ENCODE results near the gene BCOR. TPM values are rescaled to one million over a fixed set of nuclear protein-coding genes. Genes with fewer than 3 reads are reported as not detected.

Gene BCOR
- total RNA-seq, 1 donor from 2014 or later, result 74.6 TPM

GRCh38 chrX:40108162-40108958 lies 10.6 kb upstream of the BCOR start:
- Mint-ChIP-seq H3K9me3 (no peaks in the 10 kb centered on the region), H3K27me3 (ENCODE audit: low read depth) (peaks cover 3% of the 10 kb centered on the region), H3K4me3 (ENCODE audit: low read depth) (peak overlapping the region; percentile 51), H3K36me3 (ENCODE audit: low read depth) (no peaks in the 10 kb centered on the region), H3K4me1 (ENCODE audit: low read depth) (peaks cover 16% of the 10 kb centered on the region), H3K27ac (no peak overlapping the region)
- intact Hi-C loops (cut with micrococcal nuclease), result no loop called here
- no peak for DNase-seq (ENCODE audit: low spot score)

DNA sequence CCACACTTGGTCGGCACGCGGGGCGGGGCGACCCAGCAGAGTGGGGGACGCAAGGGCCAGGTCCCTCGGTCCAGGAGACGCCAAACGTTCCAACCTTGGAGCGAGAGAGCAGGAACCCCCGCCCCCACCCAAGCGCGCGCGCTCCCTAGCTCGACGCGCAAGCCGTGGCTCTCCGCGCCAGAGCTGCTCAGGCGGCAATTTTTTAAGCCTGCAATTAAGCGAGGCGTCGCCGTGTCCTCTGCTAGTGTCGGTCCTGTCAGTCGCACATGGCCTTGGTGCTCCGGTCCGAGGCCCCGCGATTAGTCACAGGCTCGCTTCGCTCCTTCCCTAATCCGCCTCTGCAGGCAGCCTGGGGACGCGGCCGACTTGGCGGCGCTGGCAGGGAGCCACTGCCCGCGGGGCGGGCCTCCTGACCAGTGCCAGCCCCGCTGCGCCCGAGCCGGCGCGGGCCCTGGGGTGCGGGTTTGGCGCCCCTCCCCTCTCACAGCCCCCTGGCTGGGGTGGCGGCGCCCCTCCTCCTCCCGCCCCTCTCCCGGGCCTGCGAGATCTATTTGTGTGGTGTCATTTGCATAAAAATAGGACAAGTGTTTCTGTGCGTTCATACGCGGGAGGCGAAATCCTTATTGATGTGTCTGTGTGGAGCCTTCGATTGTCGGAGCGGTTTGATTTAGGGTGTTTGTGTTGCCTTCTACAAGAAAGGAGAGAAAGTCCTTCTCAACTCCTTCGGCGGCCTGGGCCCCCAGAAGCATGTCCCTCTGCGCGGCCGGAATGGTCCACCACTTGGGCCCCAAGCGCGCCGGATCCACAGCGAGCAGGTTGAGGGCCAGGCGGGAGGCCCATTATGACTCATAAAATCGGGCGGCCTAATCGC lies 9.8 kb upstream of the BCOR start:
- peaks cover 17% of the 10 kb centered on the region for H3K4me1 Mint-ChIP-seq (ENCODE audit: low read depth)
- peak overlapping the region; percentile 84 for H3K4me3 Mint-ChIP-seq (ENCODE audit: low read depth)
- no peak for DNase-seq (ENCODE audit: low spot score)
- intact Hi-C loops (cut with micrococcal nuclease), result no loop called here
- H3K27me3 Mint-ChIP-seq (ENCODE audit: low read depth), result peaks cover 3% of the 10 kb centered on the region
- no peaks in the 10 kb centered on the region for H3K9me3 Mint-ChIP-seq
- no peaks in the 10 kb centered on the region for H3K36me3 Mint-ChIP-seq (ENCODE audit: low read depth)
- H3K27ac Mint-ChIP-seq, result no peak overlapping the region

DNA sequence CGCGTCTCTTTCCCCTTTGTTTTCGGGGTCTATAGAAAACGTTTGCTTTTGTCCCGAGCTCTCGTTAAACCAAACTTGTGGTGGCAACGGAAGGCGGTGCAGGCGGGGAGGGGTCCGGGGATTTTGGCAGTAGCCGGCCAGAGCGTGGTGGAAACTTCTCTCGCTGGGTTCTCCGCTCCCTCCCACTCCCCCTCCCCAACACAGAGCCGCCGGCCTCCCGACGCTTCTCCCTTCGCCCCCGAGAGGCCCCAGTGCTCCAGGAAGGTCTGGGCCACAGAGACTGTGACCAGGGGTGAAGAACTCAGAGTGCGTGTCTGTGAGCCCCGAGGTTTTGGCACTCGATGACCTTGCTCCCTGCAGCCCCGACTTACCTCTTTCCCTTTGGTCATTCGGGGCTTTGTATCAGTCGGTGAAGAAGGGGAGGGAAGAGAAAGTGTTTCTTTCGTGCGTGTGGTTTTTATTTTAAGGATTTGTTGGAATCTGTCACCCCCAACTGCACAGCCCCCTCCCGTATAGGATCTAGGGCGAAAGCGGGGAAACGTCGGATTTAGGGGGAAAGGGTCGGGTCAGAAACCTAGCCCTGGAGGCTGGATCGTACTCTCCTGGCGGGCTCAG lies 9.0 kb upstream of the BCOR start:
- Mint-ChIP-seq H3K36me3 (ENCODE audit: low read depth) (no peaks in the 10 kb centered on the region), H3K9me3 (no peaks in the 10 kb centered on the region), H3K4me3 (ENCODE audit: low read depth) (peak overlapping the region; percentile 84), H3K27ac (peak overlapping the region; percentile 93), H3K4me1 (ENCODE audit: low read depth) (peaks cover 15% of the 10 kb centered on the region), H3K27me3 (ENCODE audit: low read depth) (peaks cover 3% of the 10 kb centered on the region)
- intact Hi-C loops (cut with micrococcal nuclease), result loop anchor here (1.0 kb wide), 1 partner anchor 8 kb away; no protein-coding TSS in a partner anchor
- no peak for DNase-seq (ENCODE audit: low spot score)

DNA sequence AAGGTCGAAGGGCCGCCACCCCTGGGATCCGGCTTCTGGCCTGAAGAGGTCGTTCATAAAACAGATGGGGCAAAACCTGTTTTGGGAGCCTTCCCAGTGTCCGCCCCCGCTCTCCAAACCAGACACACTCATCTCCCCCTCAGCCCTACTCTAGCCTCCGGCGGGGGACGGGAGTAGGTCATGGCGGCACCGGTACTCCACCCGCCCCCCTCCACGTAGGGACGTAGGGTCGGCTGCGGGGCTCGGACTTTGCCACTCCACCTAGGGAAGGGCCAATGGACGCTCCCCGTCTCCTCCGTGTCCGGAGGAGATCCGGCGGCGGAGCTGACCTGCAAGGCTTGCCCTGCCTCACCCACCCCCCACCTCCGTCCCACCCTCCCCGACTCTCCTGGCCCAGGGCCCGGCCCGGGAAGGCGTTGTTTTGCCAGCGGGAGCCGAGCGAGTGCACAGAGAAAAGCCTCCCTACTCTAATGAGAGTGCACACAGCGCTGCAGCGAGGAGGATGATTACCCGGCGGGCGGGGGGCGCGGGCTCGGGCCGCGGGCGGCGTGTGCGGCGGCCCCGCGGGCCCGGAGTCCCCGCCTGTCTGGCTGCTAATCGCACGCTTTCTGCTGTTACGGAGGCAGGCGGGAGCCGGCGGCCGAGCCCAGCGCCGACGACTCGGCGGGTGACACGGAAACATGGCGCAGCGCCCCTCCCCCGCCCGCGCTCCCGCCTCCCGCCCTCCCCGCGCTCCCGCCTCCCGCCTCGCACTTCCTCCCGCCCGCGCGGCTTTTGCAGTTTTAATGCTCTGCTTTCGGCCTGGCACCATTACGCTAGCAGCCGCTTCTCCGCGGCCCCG lies 8.3 kb upstream of the BCOR start:
- DNase-seq (ENCODE audit: low spot score), result peak; percentile 65
- peaks cover 10% of the 10 kb centered on the region for H3K4me1 Mint-ChIP-seq (ENCODE audit: low read depth)
- H3K9me3 Mint-ChIP-seq, result no peaks in the 10 kb centered on the region
- H3K36me3 Mint-ChIP-seq (ENCODE audit: low read depth), result no peaks in the 10 kb centered on the region
- H3K27me3 Mint-ChIP-seq (ENCODE audit: low read depth), result peaks cover 1% of the 10 kb centered on the region
- intact Hi-C loops (cut with micrococcal nuclease), result loop anchor here (1.0 kb wide), 1 partner anchor 8 kb away; no protein-coding TSS in a partner anchor
- H3K27ac Mint-ChIP-seq, result peak overlapping the region; percentile 81
- H3K4me3 Mint-ChIP-seq (ENCODE audit: low read depth), result peak overlapping the region; percentile 84

GRCh38 chrX:40104985-40105834 lies 7.5 kb upstream of the BCOR start:
- H3K4me1 Mint-ChIP-seq (ENCODE audit: low read depth), result peaks cover 7% of the 10 kb centered on the region
- intact Hi-C loops (cut with micrococcal nuclease), result no loop called here
- peak; percentile 31 for DNase-seq (ENCODE audit: low spot score)
- peak overlapping the region; percentile 65 for H3K27ac Mint-ChIP-seq
- no peaks in the 10 kb centered on the region for H3K9me3 Mint-ChIP-seq
- H3K4me3 Mint-ChIP-seq (ENCODE audit: low read depth), result peak overlapping the region; percentile 78
- no peaks in the 10 kb centered on the region for H3K36me3 Mint-ChIP-seq (ENCODE audit: low read depth)
- H3K27me3 Mint-ChIP-seq (ENCODE audit: low read depth), result no peaks in the 10 kb centered on the region

GRCh38 chrX:40104630-40104984 lies 6.8 kb upstream of the BCOR start:
- H3K9me3 Mint-ChIP-seq, result no peaks in the 10 kb centered on the region
- H3K4me1 Mint-ChIP-seq (ENCODE audit: low read depth), result peaks cover 12% of the 10 kb centered on the region
- H3K4me3 Mint-ChIP-seq (ENCODE audit: low read depth), result peak overlapping the region; percentile 60
- H3K27me3 Mint-ChIP-seq (ENCODE audit: low read depth), result no peaks in the 10 kb centered on the region
- H3K27ac Mint-ChIP-seq, result no peak overlapping the region
- no peaks in the 10 kb centered on the region for H3K36me3 Mint-ChIP-seq (ENCODE audit: low read depth)
- no peak for DNase-seq (ENCODE audit: low spot score)
- intact Hi-C loops (cut with micrococcal nuclease), result no loop called here

GRCh38 chrX:40103565-40104323 lies 6.0 kb upstream of the BCOR start:
- peaks cover 16% of the 10 kb centered on the region for H3K4me1 Mint-ChIP-seq (ENCODE audit: low read depth)
- H3K27ac Mint-ChIP-seq, result no peak overlapping the region
- no peaks in the 10 kb centered on the region for H3K27me3 Mint-ChIP-seq (ENCODE audit: low read depth)
- DNase-seq (ENCODE audit: low spot score), result no peak
- intact Hi-C loops (cut with micrococcal nuclease), result no loop called here
- peak overlapping the region; percentile 60 for H3K4me3 Mint-ChIP-seq (ENCODE audit: low read depth)
- H3K9me3 Mint-ChIP-seq, result no peaks in the 10 kb centered on the region
- H3K36me3 Mint-ChIP-seq (ENCODE audit: low read depth), result no peaks in the 10 kb centered on the region

- Mint-ChIP-seq H3K27ac (no peak overlapping the region), H3K4me3 (ENCODE audit: low read depth) (no peak overlapping the region), H3K9me3 (no peaks in the 10 kb centered on the region), H3K36me3 (ENCODE audit: low read depth) (no peaks in the 10 kb centered on the region), H3K27me3 (ENCODE audit: low read depth) (no peaks in the 10 kb centered on the region), H3K4me1 (ENCODE audit: low read depth) (peaks cover 14% of the 10 kb centered on the region)
- intact Hi-C loops (cut with micrococcal nuclease), result no loop called here
- no peak for DNase-seq (ENCODE audit: low spot score)
Measured at GRCh38 chrX:40102393-40103381, 4.9 kb upstream of the BCOR start.

GRCh38 chrX:40101430-40101802 lies 3.7 kb upstream of the BCOR start:
- Mint-ChIP-seq H3K4me3 (ENCODE audit: low read depth) (no peak overlapping the region), H3K4me1 (ENCODE audit: low read depth) (peaks cover 10% of the 10 kb centered on the region), H3K9me3 (no peaks in the 10 kb centered on the region), H3K27ac (no peak overlapping the region), H3K36me3 (ENCODE audit: low read depth) (peaks cover 1% of the 10 kb centered on the region), H3K27me3 (ENCODE audit: low read depth) (no peaks in the 10 kb centered on the region)
- intact Hi-C loops (cut with micrococcal nuclease), result no loop called here
- DNase-seq (ENCODE audit: low spot score), result no peak

DNA sequence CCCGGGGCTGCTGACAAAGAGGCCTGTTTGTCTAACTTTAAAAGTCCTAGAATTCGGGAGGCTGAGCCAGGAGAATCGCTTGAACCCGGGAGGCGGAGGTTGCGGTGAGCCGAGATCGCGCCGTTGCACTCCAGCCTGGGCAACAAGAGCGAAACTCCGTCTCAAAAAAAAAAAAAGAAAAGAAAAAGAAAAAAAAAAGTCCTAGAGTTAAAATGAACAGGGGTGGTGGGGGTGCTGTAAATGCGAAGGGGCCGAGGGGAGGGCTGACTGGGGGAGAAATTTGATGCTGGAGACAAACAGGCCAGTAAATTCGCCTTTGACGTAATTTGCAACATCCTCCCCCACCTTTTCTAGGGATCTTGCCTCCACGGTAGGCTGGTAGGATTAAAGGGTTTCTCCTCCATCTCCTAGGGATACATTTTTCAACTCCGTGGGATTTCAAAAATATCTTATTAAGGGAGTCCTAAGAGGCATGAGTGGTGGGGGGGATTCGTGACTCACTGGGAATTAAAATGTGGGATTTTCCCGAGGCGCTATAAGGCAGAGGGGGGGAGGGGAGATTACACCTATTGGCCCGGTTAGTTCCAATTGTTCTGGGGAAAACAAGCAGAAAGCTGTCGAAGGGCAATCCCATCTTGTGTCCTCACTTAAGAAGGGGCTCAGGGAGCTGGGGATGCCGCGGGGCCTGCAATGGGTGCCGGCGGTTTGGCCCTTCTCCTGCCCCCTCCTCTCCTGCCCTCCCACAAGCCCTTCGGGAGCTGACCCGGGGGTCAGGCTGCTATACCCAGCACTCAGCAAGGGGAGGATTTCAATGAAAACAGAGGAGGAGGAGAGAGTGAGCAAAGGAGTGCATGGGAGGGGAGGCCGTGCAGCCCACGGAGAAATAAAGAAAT lies 3.0 kb upstream of the BCOR start:
- no peaks in the 10 kb centered on the region for H3K9me3 Mint-ChIP-seq
- peaks cover 6% of the 10 kb centered on the region for H3K36me3 Mint-ChIP-seq (ENCODE audit: low read depth)
- intact Hi-C loops (cut with micrococcal nuclease), result no loop called here
- no peak for DNase-seq (ENCODE audit: low spot score)
- no peak overlapping the region for H3K4me3 Mint-ChIP-seq (ENCODE audit: low read depth)
- H3K4me1 Mint-ChIP-seq (ENCODE audit: low read depth), result peaks cover 10% of the 10 kb centered on the region
- no peaks in the 10 kb centered on the region for H3K27me3 Mint-ChIP-seq (ENCODE audit: low read depth)
- H3K27ac Mint-ChIP-seq, result no peak overlapping the region

Data from activated T-helper 2 cell treated with anti-CD3 and anti-CD28 coated beads, Interferon-gamma antibody, Interleukin-2, Interleukin-4, amounts not matched to agents 10 μg/mL and 5 μg/mL and 100 μg/mL, durations not matched to agents 14 hours and 24 hours and 36 hours (primary cell).